Right lobe of liver (tissue), 4 donors: ENCODE data around the gene ARFGEF3.

Experiments used
- POLR2A ChIP-seq: fragments of 450-650 bp; IDR thresholded peaks from one replicate; pipeline ENCODE4 v1.6.1; 2017; ENCODE audit warnings: antibody characterized with exemption, mild to moderate bottlenecking
- TF ChIP-seq, protein P1 (sequence below), 4 donors: fragments of 200-600 bp in 3 of 4; fragments of 450-650 bp in 1 of 4; IDR thresholded peaks; one replicate each; pipeline versions ENCODE4 v1.5.1 to v1.8.0; 2016 to 2022; ENCODE audit warnings: antibody characterized with exemption in 4 of 4, mild to moderate bottlenecking in 2 of 4
- donor health status: DM: no; HTN: no; CAD: no.
- donor health status: DM: no; HTN: no; CAD: no.
- donor health status: DM: no; HTN: yes; CAD: no.

DNA sequence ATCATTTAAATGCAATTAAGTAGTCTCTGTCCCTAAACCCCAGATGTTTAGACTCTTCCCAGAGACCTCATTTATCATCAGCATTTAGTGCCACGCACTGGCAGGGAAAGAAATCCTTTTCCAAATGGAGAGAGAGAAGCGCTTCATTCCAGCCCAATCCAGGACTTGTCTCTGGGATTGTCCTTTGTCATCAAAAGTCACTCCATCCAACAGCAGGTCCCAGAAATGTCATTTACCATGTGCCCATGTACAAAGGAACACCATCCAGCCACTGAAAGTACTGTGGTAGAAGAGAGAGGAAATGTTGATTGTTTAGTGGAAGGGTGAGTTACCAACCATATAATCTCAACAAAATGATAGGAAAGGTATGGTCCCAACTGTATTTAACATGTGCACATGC, 149.1 kb downstream of the ARFGEF3 start:
- TF ChIP-seq, protein P1, sequence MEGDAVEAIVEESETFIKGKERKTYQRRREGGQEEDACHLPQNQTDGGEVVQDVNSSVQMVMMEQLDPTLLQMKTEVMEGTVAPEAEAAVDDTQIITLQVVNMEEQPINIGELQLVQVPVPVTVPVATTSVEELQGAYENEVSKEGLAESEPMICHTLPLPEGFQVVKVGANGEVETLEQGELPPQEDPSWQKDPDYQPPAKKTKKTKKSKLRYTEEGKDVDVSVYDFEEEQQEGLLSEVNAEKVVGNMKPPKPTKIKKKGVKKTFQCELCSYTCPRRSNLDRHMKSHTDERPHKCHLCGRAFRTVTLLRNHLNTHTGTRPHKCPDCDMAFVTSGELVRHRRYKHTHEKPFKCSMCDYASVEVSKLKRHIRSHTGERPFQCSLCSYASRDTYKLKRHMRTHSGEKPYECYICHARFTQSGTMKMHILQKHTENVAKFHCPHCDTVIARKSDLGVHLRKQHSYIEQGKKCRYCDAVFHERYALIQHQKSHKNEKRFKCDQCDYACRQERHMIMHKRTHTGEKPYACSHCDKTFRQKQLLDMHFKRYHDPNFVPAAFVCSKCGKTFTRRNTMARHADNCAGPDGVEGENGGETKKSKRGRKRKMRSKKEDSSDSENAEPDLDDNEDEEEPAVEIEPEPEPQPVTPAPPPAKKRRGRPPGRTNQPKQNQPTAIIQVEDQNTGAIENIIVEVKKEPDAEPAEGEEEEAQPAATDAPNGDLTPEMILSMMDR (IDR thresholded peaks at IDR 0.05): no peak
- TF ChIP-seq POLR2A: no peak
